ENCODE data around the gene STEAP4.
"Not testable (repeated sequence)": the region's sequence is repeated elsewhere in the genome, so short reads cannot be mapped to it uniquely, and the experiment has no call there.

STEAP4 gene

DNA sequence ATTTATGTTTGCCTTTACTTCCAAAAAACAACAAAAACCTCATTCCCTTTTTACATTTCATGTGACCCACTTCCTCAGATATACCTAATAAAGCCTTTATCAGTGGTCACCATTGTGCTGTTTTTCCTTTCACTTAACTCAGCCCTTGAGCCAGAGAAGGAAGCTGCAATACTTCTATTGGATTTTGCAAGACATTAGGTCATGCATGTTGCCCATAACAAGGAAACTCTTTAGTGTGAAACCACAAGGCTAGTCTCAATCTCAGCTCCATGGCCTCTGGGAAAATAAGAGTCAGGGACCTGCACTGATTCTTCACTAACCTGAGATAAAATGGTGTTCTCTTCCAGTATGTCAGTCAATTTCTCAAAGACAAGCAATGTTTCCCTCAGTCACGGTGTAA is 27.8 kb downstream of the STEAP4 start:
- Histone ChIP-seq H3K27ac (ENCODE audit: low read depth, low read length) (no peak overlapping the region), H3K36me3 (ENCODE audit: control insufficient read depth in 5 of 5, insufficient read depth in 5 of 5, low read length in 5 of 5) (peaks cover 0 to 3% (median 2%) of the 10 kb centered on the region in 5 donors), H3K27me3 (ENCODE audit: control insufficient read depth in 5 of 5, insufficient read depth in 4 of 5, low read length in 5 of 5) (no peaks in the 10 kb centered on the region)

GRCh38 chr7:88276605-88277153 is 30.0 kb downstream of the STEAP4 start:
- Histone ChIP-seq H3K36me3 (ENCODE audit: control insufficient read depth in 5 of 5, insufficient read depth in 5 of 5, low read length in 5 of 5) (peaks cover 0 to 3% (median 0%) of the 10 kb centered on the region in 5 donors), H3K9ac (ENCODE audit: low read length in 5 of 5) (no peak overlapping the region), H3K9me3 (ENCODE audit: control insufficient read depth in 5 of 5, low read length in 5 of 5) (no peaks in the 10 kb centered on the region), H3K27ac (ENCODE audit: low read depth, low read length) (no peak overlapping the region), H3K27me3 (ENCODE audit: control insufficient read depth in 5 of 5, insufficient read depth in 4 of 5, low read length in 5 of 5) (no peaks in the 10 kb centered on the region), H3K4me3 (ENCODE audit: low read depth in 1 of 5, low read length in 5 of 5) (no peak overlapping the region), H3K4me1 (ENCODE audit: control insufficient read depth in 5 of 5, insufficient read depth in 5 of 5, low read length in 5 of 5) (peaks cover 0 to 4% (median 0%) of the 10 kb centered on the region in 5 donors)

More for the DNA sequence above, 27.8 kb downstream of the STEAP4 start:
- H3K9me3 ChIP-seq (ENCODE audit: control insufficient read depth in 5 of 5, low read length in 5 of 5), result no peaks in the 10 kb centered on the region
- H3K4me3 ChIP-seq (ENCODE audit: low read depth in 1 of 5, low read length in 5 of 5), result no peak overlapping the region
- H3K4me1 ChIP-seq (ENCODE audit: control insufficient read depth in 5 of 5, insufficient read depth in 5 of 5, low read length in 5 of 5), result peaks cover 0 to 4% (median 0%) of the 10 kb centered on the region in 5 donors
- no peak overlapping the region for H3K9ac ChIP-seq (ENCODE audit: low read length in 5 of 5)

- H3K27me3 ChIP-seq (ENCODE audit: control insufficient read depth in 5 of 5, insufficient read depth in 4 of 5, low read length in 5 of 5); H3K27ac ChIP-seq (ENCODE audit: low read depth, low read length); H3K9ac ChIP-seq (ENCODE audit: low read length in 5 of 5); H3K4me1 ChIP-seq (ENCODE audit: control insufficient read depth in 5 of 5, insufficient read depth in 5 of 5, low read length in 5 of 5); H3K9me3 ChIP-seq (ENCODE audit: control insufficient read depth in 5 of 5, low read length in 5 of 5); H3K4me3 ChIP-seq (ENCODE audit: low read depth in 1 of 5, low read length in 5 of 5); H3K36me3 ChIP-seq (ENCODE audit: control insufficient read depth in 5 of 5, insufficient read depth in 5 of 5, low read length in 5 of 5): not testable (repeated sequence)
These were observed 31.8 kb downstream of the STEAP4 start for GRCh38 chr7:88274856-88275255.

DNA sequence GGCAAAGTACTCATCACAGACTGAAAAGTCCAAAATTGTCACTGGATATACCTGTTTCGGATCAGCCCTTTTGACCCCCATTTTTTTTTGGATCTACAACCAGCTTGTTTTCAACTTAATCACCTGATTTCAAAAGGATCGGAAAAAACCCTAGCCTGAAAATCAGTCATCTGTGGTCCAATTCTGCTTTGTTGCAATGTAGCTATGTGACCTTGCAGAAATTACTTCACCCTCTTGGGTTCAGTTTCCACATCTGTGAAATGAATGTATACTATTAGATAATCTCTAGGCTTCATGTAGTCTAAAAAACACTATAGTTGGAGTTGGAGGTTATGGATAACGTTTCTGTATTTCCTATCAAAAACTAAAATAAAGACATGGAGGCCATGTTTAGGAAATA is 37.1 kb downstream of the STEAP4 start:
- Histone ChIP-seq H3K27me3 (ENCODE audit: control insufficient read depth in 5 of 5, insufficient read depth in 4 of 5, low read length in 5 of 5) (no peaks in the 10 kb centered on the region), H3K4me3 (ENCODE audit: low read depth in 1 of 5, low read length in 5 of 5) (no peak overlapping the region), H3K4me1 (ENCODE audit: control insufficient read depth in 5 of 5, insufficient read depth in 5 of 5, low read length in 5 of 5) (no peaks in the 10 kb centered on the region), H3K27ac (ENCODE audit: low read depth, low read length) (no peak overlapping the region), H3K36me3 (ENCODE audit: control insufficient read depth in 5 of 5, insufficient read depth in 5 of 5, low read length in 5 of 5) (no peaks in the 10 kb centered on the region), H3K9me3 (ENCODE audit: control insufficient read depth in 5 of 5, low read length in 5 of 5) (no peaks in the 10 kb centered on the region), H3K9ac (ENCODE audit: low read length in 5 of 5) (no peak overlapping the region)

- no peak overlapping the region for H3K4me3 ChIP-seq (ENCODE audit: low read depth in 1 of 5, low read length in 5 of 5)
- H3K9ac ChIP-seq (ENCODE audit: low read length in 5 of 5), result no peak overlapping the region
- H3K9me3 ChIP-seq (ENCODE audit: control insufficient read depth in 5 of 5, low read length in 5 of 5), result no peaks in the 10 kb centered on the region
- no peaks in the 10 kb centered on the region for H3K4me1 ChIP-seq (ENCODE audit: control insufficient read depth in 5 of 5, insufficient read depth in 5 of 5, low read length in 5 of 5)
- H3K36me3 ChIP-seq (ENCODE audit: control insufficient read depth in 5 of 5, insufficient read depth in 5 of 5, low read length in 5 of 5), result no peaks in the 10 kb centered on the region
- H3K27ac ChIP-seq (ENCODE audit: low read depth, low read length), result no peak overlapping the region
- no peaks in the 10 kb centered on the region for H3K27me3 ChIP-seq (ENCODE audit: control insufficient read depth in 5 of 5, insufficient read depth in 4 of 5, low read length in 5 of 5)
These were observed 37.8 kb downstream of the STEAP4 start for GRCh38 chr7:88268858-88269257.

DNA sequence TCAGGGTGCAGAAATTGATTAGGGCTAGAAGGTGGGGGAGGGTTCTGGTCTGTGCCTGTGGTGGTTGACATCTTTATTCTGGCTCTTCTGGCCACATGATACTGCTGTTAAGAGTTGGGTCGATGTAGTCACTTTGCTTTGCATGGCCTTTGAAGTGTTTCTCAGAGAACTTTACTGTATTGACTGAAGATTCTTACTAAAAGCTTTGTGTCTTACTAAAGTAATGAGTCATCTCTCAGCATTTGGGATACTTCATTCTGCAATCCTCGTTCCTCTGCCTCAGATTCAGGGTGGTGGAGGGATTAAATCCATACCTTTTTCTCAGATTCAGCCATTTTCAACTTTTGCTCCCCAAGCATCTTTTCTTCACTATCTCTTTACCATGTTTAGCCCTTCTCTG is 38.6 kb downstream of the STEAP4 start:
- Histone ChIP-seq H3K4me3 (ENCODE audit: low read depth in 1 of 5, low read length in 5 of 5) (no peak overlapping the region), H3K36me3 (ENCODE audit: control insufficient read depth in 5 of 5, insufficient read depth in 5 of 5, low read length in 5 of 5) (no peaks in the 10 kb centered on the region), H3K4me1 (ENCODE audit: control insufficient read depth in 5 of 5, insufficient read depth in 5 of 5, low read length in 5 of 5) (no peaks in the 10 kb centered on the region), H3K9me3 (ENCODE audit: control insufficient read depth in 5 of 5, low read length in 5 of 5) (no peaks in the 10 kb centered on the region), H3K9ac (ENCODE audit: low read length in 5 of 5) (no peak overlapping the region), H3K27ac (ENCODE audit: low read depth, low read length) (no peak overlapping the region), H3K27me3 (ENCODE audit: control insufficient read depth in 5 of 5, insufficient read depth in 4 of 5, low read length in 5 of 5) (no peaks in the 10 kb centered on the region)

- Histone ChIP-seq H3K27me3 (ENCODE audit: control insufficient read depth in 5 of 5, insufficient read depth in 4 of 5, low read length in 5 of 5) (no peaks in the 10 kb centered on the region), H3K4me1 (ENCODE audit: control insufficient read depth in 5 of 5, insufficient read depth in 5 of 5, low read length in 5 of 5) (no peaks in the 10 kb centered on the region), H3K27ac (ENCODE audit: low read depth, low read length) (no peak overlapping the region), H3K4me3 (ENCODE audit: low read depth in 1 of 5, low read length in 5 of 5) (no peak overlapping the region), H3K36me3 (ENCODE audit: control insufficient read depth in 5 of 5, insufficient read depth in 5 of 5, low read length in 5 of 5) (no peaks in the 10 kb centered on the region), H3K9me3 (ENCODE audit: control insufficient read depth in 5 of 5, low read length in 5 of 5) (no peaks in the 10 kb centered on the region), H3K9ac (ENCODE audit: low read length in 5 of 5) (no peak overlapping the region)
These were observed 39.3 kb downstream of the STEAP4 start for GRCh38 chr7:88267421-88267820.

- not testable (repeated sequence) for H3K9me3 ChIP-seq (ENCODE audit: control insufficient read depth in 5 of 5, low read length in 5 of 5); H3K36me3 ChIP-seq (ENCODE audit: control insufficient read depth in 5 of 5, insufficient read depth in 5 of 5, low read length in 5 of 5); H3K4me3 ChIP-seq (ENCODE audit: low read depth in 1 of 5, low read length in 5 of 5); H3K9ac ChIP-seq (ENCODE audit: low read length in 5 of 5); H3K27ac ChIP-seq (ENCODE audit: low read depth, low read length); H3K4me1 ChIP-seq (ENCODE audit: control insufficient read depth in 5 of 5, insufficient read depth in 5 of 5, low read length in 5 of 5); H3K27me3 ChIP-seq (ENCODE audit: control insufficient read depth in 5 of 5, insufficient read depth in 4 of 5, low read length in 5 of 5)
These were observed 41.7 kb downstream of the STEAP4 start for GRCh38 chr7:88264987-88265386.

- Histone ChIP-seq H3K27ac (ENCODE audit: low read depth, low read length) (no peak overlapping the region), H3K9me3 (ENCODE audit: control insufficient read depth in 5 of 5, low read length in 5 of 5) (no peaks in the 10 kb centered on the region), H3K4me3 (ENCODE audit: low read depth in 1 of 5, low read length in 5 of 5) (no peak overlapping the region), H3K27me3 (ENCODE audit: control insufficient read depth in 5 of 5, insufficient read depth in 4 of 5, low read length in 5 of 5) (no peaks in the 10 kb centered on the region), H3K4me1 (ENCODE audit: control insufficient read depth in 5 of 5, insufficient read depth in 5 of 5, low read length in 5 of 5) (no peaks in the 10 kb centered on the region), H3K36me3 (ENCODE audit: control insufficient read depth in 5 of 5, insufficient read depth in 5 of 5, low read length in 5 of 5) (no peaks in the 10 kb centered on the region), H3K9ac (ENCODE audit: low read length in 5 of 5) (no peak overlapping the region)
These were observed 44.1 kb downstream of the STEAP4 start for GRCh38 chr7:88262562-88262961.

GRCh38 chr7:88260719-88261118 is 46.0 kb downstream of the STEAP4 start:
- Histone ChIP-seq H3K4me3 (ENCODE audit: low read depth in 1 of 5, low read length in 5 of 5) (no peak overlapping the region), H3K9me3 (ENCODE audit: control insufficient read depth in 5 of 5, low read length in 5 of 5) (no peaks in the 10 kb centered on the region), H3K4me1 (ENCODE audit: control insufficient read depth in 5 of 5, insufficient read depth in 5 of 5, low read length in 5 of 5) (no peaks in the 10 kb centered on the region), H3K9ac (ENCODE audit: low read length in 5 of 5) (no peak overlapping the region), H3K36me3 (ENCODE audit: control insufficient read depth in 5 of 5, insufficient read depth in 5 of 5, low read length in 5 of 5) (no peaks in the 10 kb centered on the region), H3K27me3 (ENCODE audit: control insufficient read depth in 5 of 5, insufficient read depth in 4 of 5, low read length in 5 of 5) (no peaks in the 10 kb centered on the region), H3K27ac (ENCODE audit: low read depth, low read length) (no peak overlapping the region)

Data from subcutaneous abdominal adipose tissue (tissue), 5 donors.